Lung (tissue), 12 donors: ENCODE results near the gene LPAR3. TPM values are rescaled to one million over a fixed set of nuclear protein-coding genes. Genes with fewer than 3 reads are reported as not detected.
"Not testable (repeated sequence)": the region's sequence is repeated elsewhere in the genome, so short reads cannot be mapped to it uniquely, and the experiment has no call there.

Experiments used
- ATAC-seq: fragments of 200-7000 bp; cut with Tn5 transposase; one replicate; pipeline ENCODE4 v1.9.1; 2020; ENCODE audit warnings: moderate number of reproducible peaks; ENCODE audit not compliant: insufficient read depth, low FRiP score
- DNase-seq, 3 donors: peaks; one replicate each; pipeline ENCODE4 v3.0.0-alpha.2; 2013 to 2017
- H3K27ac ChIP-seq, 2 donors: one replicate each; pipeline ENCODE4 v1.5.1; 2013; ENCODE audit warnings: mild to moderate bottlenecking in 2 of 2, moderate library complexity in 2 of 2, control low read depth in 1 of 2, inconsistent platforms in 1 of 2, low read depth in 1 of 2, low read length in 1 of 2
- H3K27me3 ChIP-seq, 3 donors: one replicate each; pipeline ENCODE4 v1.5.1; 2013; ENCODE audit warnings: low read length in 2 of 3; ENCODE audit not compliant: control insufficient read depth in 3 of 3, insufficient read depth in 3 of 3
- H3K36me3 ChIP-seq, 4 donors: one replicate each; pipeline ENCODE4 v1.5.1; 2013; ENCODE audit warnings: low read length in 4 of 4, mild to moderate bottlenecking in 1 of 4, moderate library complexity in 1 of 4; ENCODE audit not compliant: control insufficient read depth in 4 of 4, insufficient read depth in 4 of 4
- H3K4me1 ChIP-seq, 5 donors: one replicate each; pipeline ENCODE4 v1.5.1; 2013; ENCODE audit warnings: low read length in 5 of 5, mild to moderate bottlenecking in 2 of 5, moderate library complexity in 1 of 5; ENCODE audit not compliant: control insufficient read depth in 5 of 5, insufficient read depth in 5 of 5
- H3K4me3 ChIP-seq: one replicate; pipeline ENCODE4 v1.5.1; 2013; ENCODE audit warnings: mild to moderate bottlenecking, control low read depth, moderate library complexity
- H3K9ac ChIP-seq, 2 donors: one replicate each; pipeline ENCODE4 v1.5.1; 2013; ENCODE audit warnings: low read length in 2 of 2, control low read depth in 1 of 2; ENCODE audit not compliant: insufficient read depth in 1 of 2
- H3K9me3 ChIP-seq, 4 donors: one replicate each; pipeline ENCODE4 v1.5.1; 2013; ENCODE audit warnings: low read length in 3 of 4, mild to moderate bottlenecking in 1 of 4, moderate library complexity in 1 of 4; ENCODE audit not compliant: control insufficient read depth in 4 of 4, insufficient read depth in 3 of 4
- WGBS, 2 donors: extraction: QIAGEN DNeasy Blood & Tissue Kit; methylation state at CpG; one replicate each; pipeline ENCODE4 v1.1.7; 2013; 5-methylcytosine and 5-hydroxymethylcytosine counted together
- polyA plus RNA-seq, 2 donors: library from polyadenylated mRNA; stranded (reverse); fragments of 200-250 nt; gene quantifications; one replicate each; pipeline ENCODE4 v1.2.1, GENCODE V29; 2013
- total RNA-seq, 2 donors: library from RNA; depleted of rRNA in 1 of 2; stranded (reverse); fragments of >200 nt in 1 of 2; gene quantifications; one replicate each; pipeline ENCODE4 v1.2.1, GENCODE V29; 2014 to 2021
- TF ChIP-seq, protein P1 (sequence below): IDR thresholded peaks from 2 replicates; pipeline ENCODE4 v1.5.1; 2012; ENCODE audit warnings: mild to moderate bottlenecking; ENCODE audit errors: control extremely low read depth, extremely low read depth
- donor health status: control.
- donor health status: control.
- donor health status: Bipolar disorder and iron deficiency.
- donor health status: healthy.
- donor health status: DM: yes; HTN: yes; CAD: no.

LPAR3 gene
- total and polyA plus RNA-seq, 4 donors = 0.98 to 8.3 (median 5.3) TPM

DNA sequence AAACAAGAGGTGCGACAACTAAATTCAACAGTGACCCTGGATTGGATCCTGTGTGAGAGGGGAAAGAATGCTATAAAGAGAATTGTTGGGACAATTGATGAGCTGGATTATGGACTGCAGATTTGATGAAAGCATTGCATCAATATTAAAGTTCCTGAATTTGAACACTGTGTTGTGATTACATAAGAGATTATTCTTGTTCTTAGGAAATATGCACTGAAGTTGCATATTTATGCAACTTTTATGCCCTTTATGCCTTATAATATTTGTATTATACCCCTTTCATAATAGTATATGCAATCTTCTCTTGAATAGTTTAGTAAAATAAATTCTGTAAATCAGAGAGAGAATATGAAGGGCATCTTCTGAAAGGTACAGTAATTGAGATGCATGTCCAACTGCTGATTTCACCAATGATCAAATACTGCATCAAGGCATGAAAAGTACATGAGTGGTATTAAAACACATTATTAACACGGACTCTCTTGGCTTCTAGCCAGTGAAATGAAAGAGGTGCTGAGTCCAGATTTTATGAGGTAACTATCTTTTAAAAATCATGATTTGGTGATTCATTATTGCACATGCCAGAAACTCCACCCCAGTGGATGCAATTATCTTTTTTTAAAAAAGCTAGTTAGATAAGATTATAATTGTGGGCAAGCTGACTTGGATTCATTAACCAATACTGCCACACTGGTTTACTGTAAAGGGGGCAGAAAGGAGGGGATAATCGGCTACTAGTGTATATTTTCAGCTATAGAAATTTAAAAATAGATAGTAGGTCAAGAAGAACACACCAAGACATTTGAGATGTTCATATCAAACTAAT, 19.9 kb upstream of the LPAR3 start:
- ATAC-seq (no peak), DNase-seq (no peak)
- no peak overlapping the region for H3K27ac ChIP-seq
- H3K36me3 ChIP-seq = no peaks in the 10 kb centered on the region
- H3K9me3 ChIP-seq = no peaks in the 10 kb centered on the region
- H3K27me3 ChIP-seq = no peaks in the 10 kb centered on the region
- H3K9ac ChIP-seq = no peak overlapping the region
- H3K4me1 ChIP-seq = peaks cover 0 to 4% (median 0%) of the 10 kb centered on the region in 5 donors
- H3K4me3 ChIP-seq = no peak overlapping the region
- TF ChIP-seq, protein P1, sequence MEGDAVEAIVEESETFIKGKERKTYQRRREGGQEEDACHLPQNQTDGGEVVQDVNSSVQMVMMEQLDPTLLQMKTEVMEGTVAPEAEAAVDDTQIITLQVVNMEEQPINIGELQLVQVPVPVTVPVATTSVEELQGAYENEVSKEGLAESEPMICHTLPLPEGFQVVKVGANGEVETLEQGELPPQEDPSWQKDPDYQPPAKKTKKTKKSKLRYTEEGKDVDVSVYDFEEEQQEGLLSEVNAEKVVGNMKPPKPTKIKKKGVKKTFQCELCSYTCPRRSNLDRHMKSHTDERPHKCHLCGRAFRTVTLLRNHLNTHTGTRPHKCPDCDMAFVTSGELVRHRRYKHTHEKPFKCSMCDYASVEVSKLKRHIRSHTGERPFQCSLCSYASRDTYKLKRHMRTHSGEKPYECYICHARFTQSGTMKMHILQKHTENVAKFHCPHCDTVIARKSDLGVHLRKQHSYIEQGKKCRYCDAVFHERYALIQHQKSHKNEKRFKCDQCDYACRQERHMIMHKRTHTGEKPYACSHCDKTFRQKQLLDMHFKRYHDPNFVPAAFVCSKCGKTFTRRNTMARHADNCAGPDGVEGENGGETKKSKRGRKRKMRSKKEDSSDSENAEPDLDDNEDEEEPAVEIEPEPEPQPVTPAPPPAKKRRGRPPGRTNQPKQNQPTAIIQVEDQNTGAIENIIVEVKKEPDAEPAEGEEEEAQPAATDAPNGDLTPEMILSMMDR = no peak
- 65 to 74% methylated on average over 3 of the region's 3 CpGs for WGBS, 2 donors

DNA sequence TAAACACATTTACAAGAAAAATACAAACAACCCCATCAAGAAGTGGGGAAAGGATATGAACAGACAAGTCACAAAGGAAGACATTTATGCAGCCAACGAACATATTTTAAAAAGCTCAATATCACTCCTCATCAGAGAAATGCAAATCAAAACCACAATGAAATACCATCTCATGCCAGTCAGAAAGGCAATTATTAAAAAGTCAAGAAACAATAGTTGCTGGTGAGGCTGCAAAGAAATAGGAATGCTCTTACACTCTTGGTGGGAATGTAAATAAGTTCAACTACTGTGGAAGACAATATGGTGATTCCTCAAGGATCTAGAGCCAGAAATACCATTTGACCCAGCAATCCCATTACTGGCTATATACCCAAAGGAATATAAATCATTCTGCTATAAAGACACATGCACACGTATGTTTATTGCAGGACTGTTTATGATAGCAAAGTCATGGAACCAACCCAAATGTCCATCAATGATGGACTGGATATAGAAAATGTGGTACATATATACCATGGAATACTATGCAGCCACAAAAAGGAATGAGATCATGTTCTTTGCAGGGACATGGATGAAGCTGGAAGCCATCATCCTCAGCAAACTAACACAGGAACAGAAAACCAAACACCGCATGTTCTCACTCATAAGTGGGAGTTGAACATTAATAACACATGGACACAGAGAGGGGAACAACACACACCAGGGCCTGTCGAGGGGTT, 15.9 kb upstream of the LPAR3 start:
- DNase-seq, H3K36me3 ChIP-seq, ATAC-seq, H3K27me3 ChIP-seq, H3K9ac ChIP-seq, H3K4me3 ChIP-seq, H3K27ac ChIP-seq, H3K9me3 ChIP-seq, H3K4me1 ChIP-seq: not testable (repeated sequence)
- 83 to 88% methylated on average over 4 of the region's 4 CpGs for WGBS, 2 donors

DNA sequence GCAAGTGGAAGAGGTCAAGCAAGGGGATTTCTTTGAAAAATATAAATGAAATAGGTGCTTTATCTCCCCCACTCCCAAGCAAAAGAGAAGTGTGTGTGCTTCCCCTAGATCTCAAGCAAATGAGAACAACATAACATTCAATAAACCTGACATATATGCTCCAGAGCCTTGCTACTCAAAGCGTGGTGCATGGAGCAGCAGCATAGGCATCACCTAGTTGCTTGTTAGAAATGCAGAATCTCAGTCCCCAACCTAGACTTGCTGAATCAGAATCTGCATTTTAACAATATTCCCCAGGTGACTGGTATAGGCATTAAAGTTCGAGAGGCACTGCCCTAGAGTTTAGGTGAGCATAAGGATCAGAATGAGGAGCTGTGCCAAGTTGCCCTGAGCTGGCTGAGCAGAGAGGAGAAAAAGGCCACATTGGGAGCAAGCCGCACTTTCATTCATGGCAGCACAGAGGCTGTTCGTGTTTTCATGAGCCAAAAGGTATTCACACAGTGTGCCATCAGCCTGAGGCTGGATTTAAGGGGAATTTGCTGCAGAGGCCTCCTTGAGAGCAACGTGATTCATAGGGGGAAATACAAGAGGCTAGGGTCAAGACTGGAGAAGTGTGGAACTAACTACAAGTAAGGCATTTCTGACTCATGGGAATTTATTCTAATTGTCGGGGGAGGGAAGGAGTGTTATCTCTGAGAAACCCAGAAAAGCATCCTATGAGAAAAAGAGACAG, 14.3 kb upstream of the LPAR3 start:
- Histone ChIP-seq H3K4me3 (no peak overlapping the region), H3K4me1 (no peaks in the 10 kb centered on the region), H3K9ac (no peak overlapping the region), H3K27me3 (no peaks in the 10 kb centered on the region), H3K36me3 (no peaks in the 10 kb centered on the region), H3K27ac (no peak overlapping the region), H3K9me3 (peaks cover 0 to 5% (median 0%) of the 10 kb centered on the region in 4 donors)
- TF ChIP-seq, protein P1 = no peak
- 76 to 79% methylated on average over 6 of the region's 6 CpGs for WGBS, 2 donors
- no peak for ATAC-seq
- DNase-seq = no peak

DNA sequence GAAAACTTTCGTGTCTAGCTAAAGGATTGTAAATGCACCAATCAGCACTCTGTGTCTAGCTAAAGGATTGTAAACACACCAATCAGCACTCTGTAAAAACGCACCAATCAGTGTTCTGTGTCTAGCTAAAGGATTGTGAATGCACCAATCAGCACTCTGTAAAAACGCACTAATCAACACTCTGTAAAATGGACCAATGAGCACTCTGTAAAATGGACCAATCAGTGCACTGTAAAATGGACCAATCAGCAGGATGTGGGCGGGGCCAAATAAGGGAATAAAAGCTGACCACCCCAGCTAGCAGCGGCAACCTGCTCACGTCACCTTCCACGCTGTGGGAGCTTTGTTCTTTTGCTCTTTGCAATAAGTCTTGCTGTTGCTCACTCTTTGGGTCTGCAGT, 9.7 kb upstream of the LPAR3 start:
- not testable (repeated sequence) for H3K27me3 ChIP-seq, H3K9ac ChIP-seq, H3K9me3 ChIP-seq, H3K27ac ChIP-seq, DNase-seq, H3K4me1 ChIP-seq, H3K4me3 ChIP-seq, ATAC-seq, H3K36me3 ChIP-seq
- WGBS, 2 donors = 82 to 89% methylated on average over 7 of the region's 7 CpGs
